HCT116 (cell line): ENCODE results near the gene PAPOLG.

Source experiments
- CEBPB ChIP-seq: IDR thresholded peaks from 2 replicates; pipeline ENCODE4 v1.6.1; 2012; ENCODE audit warnings: low read depth
- CTCF ChIP-seq, 3 experiments: fragments of 200-600 bp in 1 of 3; sonication (generic) in 1 of 3; IDR thresholded peaks in 2 of 3; conservative IDR thresholded peaks in 1 of 3; 2 replicates each; pipeline ENCODE4 v1.5.1; 2012 to 2017; ENCODE audit warnings: low read depth in 2 of 3, low read length in 2 of 3, antibody characterized with exemption in 1 of 3, borderline replicate concordance in 1 of 3, control low read depth in 1 of 3, mild to moderate bottlenecking in 1 of 3, mixed read lengths in 1 of 3, mixed run types in 1 of 3, moderate library complexity in 1 of 3; ENCODE audit not compliant: insufficient read depth in 1 of 3
- EZH2 ChIP-seq: fragments of 200-600 bp; sonication (generic); IDR thresholded peaks from 2 replicates; pipeline ENCODE4 v1.6.1; 2017; ENCODE audit warnings: antibody characterized with exemption, mixed run types
- EZH2phosphoT487 ChIP-seq: fragments of 200-600 bp; IDR thresholded peaks from 2 replicates; pipeline ENCODE4 v1.6.1; 2018; ENCODE audit warnings: antibody characterized with exemption, borderline replicate concordance
- MAX ChIP-seq: IDR thresholded peaks from 2 replicates; pipeline ENCODE4 v1.6.1; 2012
- POLR2A ChIP-seq: IDR thresholded peaks from 2 replicates; pipeline ENCODE4 v1.7.0; 2011; ENCODE audit warnings: borderline replicate concordance; ENCODE audit not compliant: insufficient read depth, insufficient read length; ENCODE audit errors: extremely low read depth
- POLR2AphosphoS5 ChIP-seq: IDR thresholded peaks from 2 replicates; pipeline ENCODE4 v1.6.1; 2011; ENCODE audit warnings: mild to moderate bottlenecking, low read depth, low read length, moderate library complexity
- RAD21 ChIP-seq: IDR thresholded peaks from 2 replicates; pipeline ENCODE4 v1.6.1; 2012; ENCODE audit warnings: low read depth, mild to moderate bottlenecking
- SIN3A ChIP-seq: IDR thresholded peaks from 2 replicates; pipeline ENCODE4 v1.6.1; 2012; ENCODE audit warnings: low read depth
- TCF7L2 ChIP-seq: IDR thresholded peaks from 2 replicates; pipeline ENCODE4 v1.7.0; 2011; ENCODE audit warnings: borderline replicate concordance, inconsistent platforms; ENCODE audit not compliant: insufficient read depth, insufficient read length; ENCODE audit errors: extremely low read depth
- ZNF274 ChIP-seq: fragments of 200-500 bp; sonication (Bioruptor generic); IDR thresholded peaks from 2 replicates; pipeline ENCODE4 v1.6.1; 2014; ENCODE audit warnings: mild to moderate bottlenecking, low read depth, low read length, inconsistent platforms
- TF ChIP-seq, protein P1 (sequence below): IDR thresholded peaks from 2 replicates; pipeline ENCODE4 v1.6.1; 2012; ENCODE audit warnings: low read depth

GRCh38 chr2:60715561-60715960 lies 40.5 kb upstream of the PAPOLG start:
- TF ChIP-seq MAX (no peak), CTCF (IDR thresholded peaks at IDR 0.05 in 2 of 3, conservative IDR thresholded peaks at IDR 0.05 in 1 of 3; ENCODE audit: borderline replicate concordance in 1 of 3, insufficient read depth in 1 of 3, low read depth in 2 of 3, low read length in 2 of 3) (no peak), POLR2A (no peak), EZH2phosphoT487 (no peak), TCF7L2 (no peak), EZH2 (no peak), SIN3A (no peak), ZNF274 (no peak), POLR2AphosphoS5 (no peak), RAD21 (no peak), CEBPB (no peak)
- TF ChIP-seq, protein P1, sequence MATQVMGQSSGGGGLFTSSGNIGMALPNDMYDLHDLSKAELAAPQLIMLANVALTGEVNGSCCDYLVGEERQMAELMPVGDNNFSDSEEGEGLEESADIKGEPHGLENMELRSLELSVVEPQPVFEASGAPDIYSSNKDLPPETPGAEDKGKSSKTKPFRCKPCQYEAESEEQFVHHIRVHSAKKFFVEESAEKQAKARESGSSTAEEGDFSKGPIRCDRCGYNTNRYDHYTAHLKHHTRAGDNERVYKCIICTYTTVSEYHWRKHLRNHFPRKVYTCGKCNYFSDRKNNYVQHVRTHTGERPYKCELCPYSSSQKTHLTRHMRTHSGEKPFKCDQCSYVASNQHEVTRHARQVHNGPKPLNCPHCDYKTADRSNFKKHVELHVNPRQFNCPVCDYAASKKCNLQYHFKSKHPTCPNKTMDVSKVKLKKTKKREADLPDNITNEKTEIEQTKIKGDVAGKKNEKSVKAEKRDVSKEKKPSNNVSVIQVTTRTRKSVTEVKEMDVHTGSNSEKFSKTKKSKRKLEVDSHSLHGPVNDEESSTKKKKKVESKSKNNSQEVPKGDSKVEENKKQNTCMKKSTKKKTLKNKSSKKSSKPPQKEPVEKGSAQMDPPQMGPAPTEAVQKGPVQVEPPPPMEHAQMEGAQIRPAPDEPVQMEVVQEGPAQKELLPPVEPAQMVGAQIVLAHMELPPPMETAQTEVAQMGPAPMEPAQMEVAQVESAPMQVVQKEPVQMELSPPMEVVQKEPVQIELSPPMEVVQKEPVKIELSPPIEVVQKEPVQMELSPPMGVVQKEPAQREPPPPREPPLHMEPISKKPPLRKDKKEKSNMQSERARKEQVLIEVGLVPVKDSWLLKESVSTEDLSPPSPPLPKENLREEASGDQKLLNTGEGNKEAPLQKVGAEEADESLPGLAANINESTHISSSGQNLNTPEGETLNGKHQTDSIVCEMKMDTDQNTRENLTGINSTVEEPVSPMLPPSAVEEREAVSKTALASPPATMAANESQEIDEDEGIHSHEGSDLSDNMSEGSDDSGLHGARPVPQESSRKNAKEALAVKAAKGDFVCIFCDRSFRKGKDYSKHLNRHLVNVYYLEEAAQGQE: no peak
